K562 (cell line): ENCODE measurements around the gene CEMP1. TPM values are rescaled to one million over a fixed set of nuclear protein-coding genes. Genes with fewer than 3 reads are reported as not detected.

Experiments
- AFF1 ChIP-seq, 2 experiments: fragments of 450-650 bp; IDR thresholded peaks; 2 replicates each; pipeline ENCODE4 v1.6.1; 2018; ENCODE audit warnings: mild to moderate bottlenecking in 2 of 2, low read depth in 1 of 2; ENCODE audit not compliant: partially characterized antibody in 2 of 2
- E2F3 ChIP-seq: fragments of 250-450 bp; sonication (Bioruptor Pico); IDR thresholded peaks from 2 replicates; pipeline ENCODE4 v1.4.0; 2020; ENCODE audit warnings: mild to moderate bottlenecking
- EGR1 ChIP-seq: fragments of 450-650 bp; conservative IDR thresholded peaks from 2 replicates; pipeline ENCODE4 v1.6.1; 2017; ENCODE audit warnings: mild to moderate bottlenecking
- ELF4 ChIP-seq: fragments of 450-650 bp; formaldehyde crosslinking; IDR thresholded peaks from 2 replicates; pipeline ENCODE4 v1.4.0; 2022; ENCODE audit warnings: missing genetic modification characterization
- KLF6 ChIP-seq: fragments of 250-450 bp; sonication (Bioruptor Pico); IDR thresholded peaks from 2 replicates; pipeline ENCODE4 v1.4.0; 2020; ENCODE audit warnings: mild to moderate bottlenecking, moderate library complexity, borderline replicate concordance
- NCOR1 ChIP-seq: fragments of 450-650 bp; IDR thresholded peaks from 2 replicates; pipeline ENCODE4 v1.6.1; 2016; ENCODE audit warnings: mild to moderate bottlenecking, moderate library complexity
- NELFE ChIP-seq: IDR thresholded peaks from 2 replicates; pipeline ENCODE4 v1.6.1; 2011; ENCODE audit warnings: mild to moderate bottlenecking; ENCODE audit not compliant: insufficient read depth, insufficient read length
- PTTG1 ChIP-seq: fragments of 450-650 bp; IDR thresholded peaks from 2 replicates; pipeline ENCODE4 v1.6.1; 2016; ENCODE audit warnings: low read depth, mild to moderate bottlenecking, missing genetic modification characterization, missing compliant biosample characterization
- RBFOX2 ChIP-seq: fragments of 200-400 bp; formaldehyde crosslinking; IDR thresholded peaks from 2 replicates; pipeline ENCODE4 v1.6.1; 2017; ENCODE audit warnings: low read depth, mild to moderate bottlenecking, low read length, moderate library complexity
- RUNX1 ChIP-seq: sonication (generic); IDR thresholded peaks from 2 replicates; pipeline ENCODE4 v1.6.1; 2016; ENCODE audit warnings: antibody characterized with exemption, low read depth
- TEAD2 ChIP-seq: fragments of 450-650 bp; IDR thresholded peaks from 2 replicates; pipeline ENCODE4 v1.6.1; 2016; ENCODE audit warnings: missing genetic modification characterization, control low read depth, missing compliant biosample characterization
- XRCC3 ChIP-seq: fragments of 450-650 bp; IDR thresholded peaks from 2 replicates; pipeline ENCODE4 v1.6.1; 2017; ENCODE audit warnings: mild to moderate bottlenecking, moderate library complexity
- ZBTB2 ChIP-seq: fragments of 450-650 bp; IDR thresholded peaks from 2 replicates; pipeline ENCODE4 v1.6.1; 2016; ENCODE audit warnings: antibody characterized with exemption
- ZBTB49 ChIP-seq: sonication (generic); formaldehyde crosslinking; IDR thresholded peaks from 2 replicates; pipeline ENCODE4 v1.8.0; 2022; ENCODE audit warnings: missing genetic modification reagents, mild to moderate bottlenecking, borderline replicate concordance
- ZSCAN29 ChIP-seq: fragments of 450-650 bp; IDR thresholded peaks from 2 replicates; pipeline ENCODE4 v1.6.1; 2017
- polyA plus RNA-seq, 8 experiments: library from polyadenylated mRNA; depleted of rRNA in 4 of 8; stranded (reverse) in 5 of 8; unstranded in 3 of 8; fragments of >200 nt; fragmentation: Nextera tagmentation in 2 of 8; fragmentation: Illumina TruSeq in 1 of 8; extraction: Ambion mirVana in 2 of 8; extraction: Trizol in 1 of 8; gene quantifications; 2 replicates each; pipeline versions ENCODE4 v1.2.1 to v1.2.3, GENCODE V29; 2011 to 2014; ENCODE audit warnings: inconsistent platforms in 1 of 8, missing spikeins in 1 of 8
- total RNA-seq, 7 experiments: library from RNA; depleted of rRNA in 6 of 7; stranded (reverse); fragments of >200 nt in 6 of 7; fragmentation: Illumina TruSeq in 2 of 7; extraction: Trizol in 2 of 7; gene quantifications; 2 replicates each; pipeline versions ENCODE4 v1.2.1 to v1.2.3, GENCODE V29; 2011 to 2021; ENCODE audit warnings: low replicate concordance in 1 of 7
- TF ChIP-seq, protein P1 (sequence below), 2 experiments: fragments of 150-350 bp in 1 of 2; IDR thresholded peaks; 2 replicates each; pipeline ENCODE4 v1.6.1; 2012 to 2016; ENCODE audit warnings: low read depth in 2 of 2, low read length in 2 of 2, mild to moderate bottlenecking in 1 of 2, moderate library complexity in 1 of 2

CEMP1 gene
- total and polyA plus RNA-seq, 9 of the 15 experiments (the other 6 are each of a cell fraction or from before 2014, with no cell fraction given) = 0.05 to 0.45 TPM; not detected in 7

GRCh38 chr16:2497116-2497630 lies 34.0 kb downstream of the CEMP1 start (continued):
- no peak for TF ChIP-seq E2F3 (CRISPR knock-in tag)
- TF ChIP-seq, protein P1, sequence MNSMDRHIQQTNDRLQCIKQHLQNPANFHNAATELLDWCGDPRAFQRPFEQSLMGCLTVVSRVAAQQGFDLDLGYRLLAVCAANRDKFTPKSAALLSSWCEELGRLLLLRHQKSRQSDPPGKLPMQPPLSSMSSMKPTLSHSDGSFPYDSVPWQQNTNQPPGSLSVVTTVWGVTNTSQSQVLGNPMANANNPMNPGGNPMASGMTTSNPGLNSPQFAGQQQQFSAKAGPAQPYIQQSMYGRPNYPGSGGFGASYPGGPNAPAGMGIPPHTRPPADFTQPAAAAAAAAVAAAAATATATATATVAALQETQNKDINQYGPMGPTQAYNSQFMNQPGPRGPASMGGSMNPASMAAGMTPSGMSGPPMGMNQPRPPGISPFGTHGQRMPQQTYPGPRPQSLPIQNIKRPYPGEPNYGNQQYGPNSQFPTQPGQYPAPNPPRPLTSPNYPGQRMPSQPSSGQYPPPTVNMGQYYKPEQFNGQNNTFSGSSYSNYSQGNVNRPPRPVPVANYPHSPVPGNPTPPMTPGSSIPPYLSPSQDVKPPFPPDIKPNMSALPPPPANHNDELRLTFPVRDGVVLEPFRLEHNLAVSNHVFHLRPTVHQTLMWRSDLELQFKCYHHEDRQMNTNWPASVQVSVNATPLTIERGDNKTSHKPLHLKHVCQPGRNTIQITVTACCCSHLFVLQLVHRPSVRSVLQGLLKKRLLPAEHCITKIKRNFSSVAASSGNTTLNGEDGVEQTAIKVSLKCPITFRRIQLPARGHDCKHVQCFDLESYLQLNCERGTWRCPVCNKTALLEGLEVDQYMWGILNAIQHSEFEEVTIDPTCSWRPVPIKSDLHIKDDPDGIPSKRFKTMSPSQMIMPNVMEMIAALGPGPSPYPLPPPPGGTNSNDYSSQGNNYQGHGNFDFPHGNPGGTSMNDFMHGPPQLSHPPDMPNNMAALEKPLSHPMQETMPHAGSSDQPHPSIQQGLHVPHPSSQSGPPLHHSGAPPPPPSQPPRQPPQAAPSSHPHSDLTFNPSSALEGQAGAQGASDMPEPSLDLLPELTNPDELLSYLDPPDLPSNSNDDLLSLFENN (IDR thresholded peaks at IDR 0.05; ENCODE audit: low read depth in 2 of 2, low read length in 2 of 2) = no peak
- TF ChIP-seq TEAD2 (tag) = no peak
- TF ChIP-seq NELFE = no peak
- TF ChIP-seq ZBTB2 = no peak
- TF ChIP-seq ZSCAN29 = no peak
- TF ChIP-seq ELF4 (CRISPR knock-in tag) = no peak
- TF ChIP-seq ZBTB49 (CRISPR knock-in tag) = no peak
- TF ChIP-seq EGR1 = no peak
- TF ChIP-seq RUNX1 = no peak
- TF ChIP-seq NCOR1 = peak; percentile 73
- TF ChIP-seq AFF1 (IDR thresholded peaks at IDR 0.05; ENCODE audit: low read depth in 1 of 2, partially characterized antibody in 2 of 2) = no peak
- TF ChIP-seq RBFOX2 = no peak
- no peak for TF ChIP-seq PTTG1 (tag)
- TF ChIP-seq KLF6 = no peak
- TF ChIP-seq XRCC3 = no peak
